ENCODE data around the gene GPR63.

The GPR63 gene

DNA sequence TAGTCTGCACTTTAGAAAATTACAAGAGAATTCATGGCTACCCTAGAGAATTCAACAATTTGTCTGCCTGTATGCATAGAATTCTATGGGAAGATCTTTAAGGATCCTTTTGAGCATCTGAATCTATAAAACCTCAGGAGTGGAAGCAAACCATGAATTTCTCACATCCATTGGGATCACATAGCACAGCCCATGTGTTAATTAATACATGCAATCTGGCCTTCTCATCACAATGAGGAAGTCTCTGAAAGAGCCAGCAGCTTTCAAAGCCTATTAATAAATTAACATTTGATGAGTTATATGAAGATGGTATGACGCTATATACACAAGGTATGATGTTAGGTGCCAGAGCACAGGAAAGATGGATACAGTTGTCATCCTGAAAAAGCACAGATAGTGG lies 35.7 kb upstream of the GPR63 start:
- H3K27ac ChIP-seq (ENCODE audit: low read depth, low read length): no peak overlapping the region
- WGBS (ENCODE audit: extremely low coverage, insufficient coverage, low lambda C conversion rate): no CpG with 5 or more reads among the region's 1 CpG
- no peak overlapping the region for H3K4me2 ChIP-seq (ENCODE audit: low read length)
- no peak overlapping the region for H3K9ac ChIP-seq (ENCODE audit: low read length)
- no peaks in the 10 kb centered on the region for H3K36me3 ChIP-seq (ENCODE audit: control insufficient read depth, insufficient read depth, low read length)
- H3K4me3 ChIP-seq (ENCODE audit: low read length): no peak overlapping the region
- no peak overlapping the region for H2BK5ac ChIP-seq (ENCODE audit: low read length)
- no peaks in the 10 kb centered on the region for H3K79me2 ChIP-seq (ENCODE audit: control insufficient read depth, insufficient read depth, low read length)
- no peak overlapping the region for H3K4ac ChIP-seq (ENCODE audit: low read depth, low read length)
- H4K8ac ChIP-seq (ENCODE audit: low read depth, low read length): no peak overlapping the region
- H3K4me1 ChIP-seq (ENCODE audit: control insufficient read depth, low read depth, low read length): no peaks in the 10 kb centered on the region
- no peak overlapping the region for H4K5ac ChIP-seq (ENCODE audit: low read length)
- no peak overlapping the region for H3K56ac ChIP-seq (ENCODE audit: low read length)
- H3K18ac ChIP-seq (ENCODE audit: low read length): no peak overlapping the region
- H2BK15ac ChIP-seq (replicated peaks; ENCODE audit: low read depth): no peak overlapping the region
- no peak overlapping the region for H2AK5ac ChIP-seq (ENCODE audit: low read length)
- H2BK120ac ChIP-seq (ENCODE audit: low read depth, low read length): no peak overlapping the region
- H3K79me1 ChIP-seq (ENCODE audit: low read length): no peaks in the 10 kb centered on the region
- DNase-seq: no peak
- H3K23ac ChIP-seq (ENCODE audit: low read length): no peak overlapping the region
- no peaks in the 10 kb centered on the region for H3K27me3 ChIP-seq (ENCODE audit: insufficient read depth, low read length, poor library complexity)

DNA sequence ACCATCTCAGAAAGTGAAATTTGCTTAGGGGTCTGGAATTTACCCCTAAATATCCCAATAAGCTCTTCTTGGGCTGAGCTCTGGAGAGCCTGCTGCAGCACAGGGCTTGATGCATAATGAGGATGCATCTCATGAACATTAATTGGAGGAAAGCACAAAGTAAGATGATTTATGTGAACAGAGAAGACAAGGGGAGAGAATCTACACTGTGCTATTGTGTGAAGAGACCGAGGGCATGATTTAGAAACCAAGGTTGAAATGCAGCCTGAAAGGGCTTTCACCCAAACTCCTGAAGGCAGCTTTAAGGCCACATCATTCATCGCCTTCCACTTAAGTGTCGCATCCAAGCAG lies 27.8 kb upstream of the GPR63 start:
- Histone ChIP-seq H3K18ac (ENCODE audit: low read length) (no peak overlapping the region), H3K79me1 (ENCODE audit: low read length) (no peaks in the 10 kb centered on the region), H3K27ac (ENCODE audit: low read depth, low read length) (no peak overlapping the region), H3K9ac (ENCODE audit: low read length) (no peak overlapping the region), H3K56ac (ENCODE audit: low read length) (no peak overlapping the region), H3K4me2 (ENCODE audit: low read length) (no peak overlapping the region), H2AK5ac (ENCODE audit: low read length) (no peak overlapping the region), H3K4ac (ENCODE audit: low read depth, low read length) (no peak overlapping the region), H4K8ac (ENCODE audit: low read depth, low read length) (no peak overlapping the region), H2BK15ac (replicated peaks; ENCODE audit: low read depth) (no peak overlapping the region), H3K23ac (ENCODE audit: low read length) (no peak overlapping the region), H4K5ac (ENCODE audit: low read length) (no peak overlapping the region), H3K36me3 (ENCODE audit: control insufficient read depth, insufficient read depth, low read length) (no peaks in the 10 kb centered on the region), H3K27me3 (ENCODE audit: insufficient read depth, low read length, poor library complexity) (no peaks in the 10 kb centered on the region), H3K4me1 (ENCODE audit: control insufficient read depth, low read depth, low read length) (no peaks in the 10 kb centered on the region), H3K79me2 (ENCODE audit: control insufficient read depth, insufficient read depth, low read length) (no peaks in the 10 kb centered on the region), H2BK5ac (ENCODE audit: low read length) (no peak overlapping the region), H3K4me3 (ENCODE audit: low read length) (no peak overlapping the region), H2BK120ac (ENCODE audit: low read depth, low read length) (no peak overlapping the region)
- no CpG with 5 or more reads among the region's 3 CpGs for WGBS (ENCODE audit: extremely low coverage, insufficient coverage, low lambda C conversion rate)
- no peak for DNase-seq

DNA sequence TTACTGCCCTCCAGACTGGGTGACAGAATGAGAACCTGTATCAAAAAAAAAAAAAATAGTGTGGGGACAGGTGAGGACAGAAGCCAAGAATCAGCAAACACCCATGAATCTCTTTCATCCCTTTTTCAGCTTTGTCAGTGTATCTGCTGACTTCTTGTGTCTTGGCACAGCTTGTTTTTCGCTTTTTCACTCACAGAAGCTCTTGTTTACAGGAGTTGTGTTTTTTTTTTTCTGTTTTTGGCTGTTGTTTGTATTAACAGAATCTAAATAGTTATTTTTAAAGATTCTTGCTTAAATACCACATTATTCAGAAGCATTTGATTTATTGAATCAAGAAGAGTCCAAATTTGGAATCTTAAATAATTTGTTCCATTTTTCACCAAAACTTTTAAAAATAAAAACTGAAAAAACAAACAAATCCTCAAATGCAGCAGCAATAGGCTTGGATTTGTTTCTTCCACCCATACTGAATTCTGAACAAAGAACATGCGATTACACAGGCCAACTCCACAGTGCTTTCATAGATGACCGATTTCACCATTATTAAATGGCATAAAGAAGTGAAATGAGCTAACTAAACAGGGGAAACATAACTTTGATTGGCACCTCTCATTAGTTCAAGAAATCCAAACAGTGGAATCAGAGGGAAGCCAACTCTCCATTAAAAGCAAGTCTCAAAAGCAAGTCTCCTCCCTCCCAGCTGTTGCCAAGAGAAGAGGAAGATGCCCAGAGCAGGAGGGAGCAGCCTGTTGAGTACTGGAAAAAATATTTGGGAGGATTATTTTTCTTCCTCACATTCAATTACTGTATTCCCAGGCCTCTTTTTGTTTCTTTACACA lies 27.2 kb upstream of the GPR63 start:
- WGBS (ENCODE audit: extremely low coverage, insufficient coverage, low lambda C conversion rate): no CpG with 5 or more reads among the region's 3 CpGs
- Histone ChIP-seq H2BK5ac (ENCODE audit: low read length) (no peak overlapping the region), H3K4ac (ENCODE audit: low read depth, low read length) (no peak overlapping the region)

DNA sequence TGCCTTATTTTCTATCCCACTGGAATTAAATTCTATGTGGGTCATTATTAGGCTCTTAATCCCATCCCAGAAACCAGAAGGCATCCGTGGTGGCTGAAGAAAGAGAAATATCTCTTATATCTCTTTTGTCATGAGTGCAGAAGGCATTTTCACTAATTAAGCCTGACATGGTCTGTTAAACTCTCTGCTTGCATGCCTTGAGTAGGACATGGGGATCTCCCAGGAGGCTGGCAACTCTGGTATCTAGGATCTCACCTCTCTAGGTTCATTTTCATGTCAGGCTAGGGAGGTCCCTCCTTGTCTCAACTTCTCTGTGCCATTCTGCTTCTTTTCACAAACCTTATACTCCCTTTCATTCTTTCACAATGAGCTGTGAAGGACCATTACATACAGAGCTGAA lies 25.3 kb upstream of the GPR63 start:
- no peak overlapping the region for H2AK5ac ChIP-seq (ENCODE audit: low read length)
- no peak overlapping the region for H3K4me2 ChIP-seq (ENCODE audit: low read length)
- H3K79me2 ChIP-seq (ENCODE audit: control insufficient read depth, insufficient read depth, low read length): no peaks in the 10 kb centered on the region
- no peak overlapping the region for H3K56ac ChIP-seq (ENCODE audit: low read length)
- H4K5ac ChIP-seq (ENCODE audit: low read length): no peak overlapping the region
- H3K9ac ChIP-seq (ENCODE audit: low read length): no peak overlapping the region
- H3K79me1 ChIP-seq (ENCODE audit: low read length): no peaks in the 10 kb centered on the region
- H3K27me3 ChIP-seq (ENCODE audit: insufficient read depth, low read length, poor library complexity): no peaks in the 10 kb centered on the region
- WGBS (ENCODE audit: extremely low coverage, insufficient coverage, low lambda C conversion rate): no CpG with 5 or more reads among the region's 1 CpG
- H2BK15ac ChIP-seq (replicated peaks; ENCODE audit: low read depth): no peak overlapping the region
- no peak overlapping the region for H3K4me3 ChIP-seq (ENCODE audit: low read length)
- no peak overlapping the region for H3K23ac ChIP-seq (ENCODE audit: low read length)
- H3K4ac ChIP-seq (ENCODE audit: low read depth, low read length): no peak overlapping the region
- no peaks in the 10 kb centered on the region for H3K36me3 ChIP-seq (ENCODE audit: control insufficient read depth, insufficient read depth, low read length)
- no peak for DNase-seq
- no peak overlapping the region for H3K27ac ChIP-seq (ENCODE audit: low read depth, low read length)
- no peak overlapping the region for H3K18ac ChIP-seq (ENCODE audit: low read length)
- no peak overlapping the region for H4K8ac ChIP-seq (ENCODE audit: low read depth, low read length)
- H2BK120ac ChIP-seq (ENCODE audit: low read depth, low read length): no peak overlapping the region
- H3K4me1 ChIP-seq (ENCODE audit: control insufficient read depth, low read depth, low read length): no peaks in the 10 kb centered on the region
- H2BK5ac ChIP-seq (ENCODE audit: low read length): no peak overlapping the region

More for the DNA sequence above, 27.2 kb upstream of the GPR63 start:
- no peak overlapping the region for H4K5ac ChIP-seq (ENCODE audit: low read length)
- H3K4me1 ChIP-seq (ENCODE audit: control insufficient read depth, low read depth, low read length): no peaks in the 10 kb centered on the region
- no peaks in the 10 kb centered on the region for H3K27me3 ChIP-seq (ENCODE audit: insufficient read depth, low read length, poor library complexity)
- H2BK120ac ChIP-seq (ENCODE audit: low read depth, low read length): no peak overlapping the region
- H3K18ac ChIP-seq (ENCODE audit: low read length): no peak overlapping the region
- no peak overlapping the region for H2AK5ac ChIP-seq (ENCODE audit: low read length)
- H3K4me3 ChIP-seq (ENCODE audit: low read length): no peak overlapping the region
- H2BK15ac ChIP-seq (replicated peaks; ENCODE audit: low read depth): no peak overlapping the region
- no peaks in the 10 kb centered on the region for H3K79me1 ChIP-seq (ENCODE audit: low read length)
- no peak overlapping the region for H3K27ac ChIP-seq (ENCODE audit: low read depth, low read length)
- no peak overlapping the region for H3K4me2 ChIP-seq (ENCODE audit: low read length)
- no peak for DNase-seq
- no peaks in the 10 kb centered on the region for H3K79me2 ChIP-seq (ENCODE audit: control insufficient read depth, insufficient read depth, low read length)
- no peak overlapping the region for H3K56ac ChIP-seq (ENCODE audit: low read length)
- no peak overlapping the region for H3K9ac ChIP-seq (ENCODE audit: low read length)
- H3K23ac ChIP-seq (ENCODE audit: low read length): no peak overlapping the region
- no peaks in the 10 kb centered on the region for H3K36me3 ChIP-seq (ENCODE audit: control insufficient read depth, insufficient read depth, low read length)
- H4K8ac ChIP-seq (ENCODE audit: low read depth, low read length): no peak overlapping the region

DNA sequence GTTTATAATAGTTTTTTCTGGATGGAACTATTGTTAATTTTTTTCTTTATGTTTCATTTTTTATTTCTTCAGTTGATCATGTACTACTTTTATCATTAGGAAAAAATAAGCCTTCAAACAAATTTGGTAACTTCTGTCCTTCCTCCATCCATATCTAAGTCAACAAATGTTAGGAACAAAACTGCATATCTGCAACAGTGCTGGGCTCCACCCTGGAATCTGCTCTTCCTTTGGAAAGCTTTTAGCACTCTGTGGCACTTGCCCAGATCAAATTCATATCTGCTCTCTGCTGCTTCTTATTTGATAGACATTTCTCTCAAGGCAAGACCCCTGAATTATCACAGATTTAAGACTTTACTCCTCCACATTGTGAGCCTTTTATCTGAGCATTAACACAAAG lies 24.3 kb upstream of the GPR63 start:
- Histone ChIP-seq H3K18ac (ENCODE audit: low read length) (no peak overlapping the region), H4K5ac (ENCODE audit: low read length) (no peak overlapping the region), H3K27me3 (ENCODE audit: insufficient read depth, low read length, poor library complexity) (no peaks in the 10 kb centered on the region), H2AK5ac (ENCODE audit: low read length) (no peak overlapping the region), H3K79me2 (ENCODE audit: control insufficient read depth, insufficient read depth, low read length) (no peaks in the 10 kb centered on the region), H2BK120ac (ENCODE audit: low read depth, low read length) (no peak overlapping the region), H3K4me2 (ENCODE audit: low read length) (no peak overlapping the region), H3K27ac (ENCODE audit: low read depth, low read length) (no peak overlapping the region), H3K56ac (ENCODE audit: low read length) (no peak overlapping the region), H3K4me3 (ENCODE audit: low read length) (no peak overlapping the region), H3K9ac (ENCODE audit: low read length) (no peak overlapping the region), H4K8ac (ENCODE audit: low read depth, low read length) (no peak overlapping the region), H2BK15ac (replicated peaks; ENCODE audit: low read depth) (no peak overlapping the region), H3K79me1 (ENCODE audit: low read length) (no peaks in the 10 kb centered on the region), H2BK5ac (ENCODE audit: low read length) (no peak overlapping the region), H3K23ac (ENCODE audit: low read length) (no peak overlapping the region), H3K4me1 (ENCODE audit: control insufficient read depth, low read depth, low read length) (no peaks in the 10 kb centered on the region), H3K4ac (ENCODE audit: low read depth, low read length) (no peak overlapping the region), H3K36me3 (ENCODE audit: control insufficient read depth, insufficient read depth, low read length) (no peaks in the 10 kb centered on the region)
- no peak for DNase-seq

DNA sequence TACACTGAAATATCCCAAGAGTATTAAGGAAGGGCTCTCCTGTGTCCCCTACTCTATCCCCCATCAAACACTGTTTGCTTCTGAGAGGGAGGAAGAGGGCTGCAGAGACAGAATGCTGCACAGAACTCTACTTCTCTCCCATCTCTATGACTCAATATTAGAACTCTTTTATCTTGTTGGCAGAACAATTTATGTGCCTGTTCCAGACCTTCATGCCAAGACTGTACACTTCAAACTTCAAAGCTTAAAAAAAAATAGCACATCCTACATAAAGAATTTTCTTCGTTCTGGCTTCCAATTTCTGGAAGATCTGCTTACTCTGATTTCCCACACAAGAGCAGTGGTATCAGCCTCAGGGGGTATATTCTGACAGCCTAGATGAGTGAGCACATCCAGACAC lies 19.6 kb upstream of the GPR63 start:
- no peaks in the 10 kb centered on the region for H3K4me1 ChIP-seq (ENCODE audit: control insufficient read depth, low read depth, low read length)
- no peak overlapping the region for H3K27ac ChIP-seq (ENCODE audit: low read depth, low read length)
- no peak for DNase-seq
- no peaks in the 10 kb centered on the region for H3K27me3 ChIP-seq (ENCODE audit: insufficient read depth, low read length, poor library complexity)
- no peaks in the 10 kb centered on the region for H3K79me2 ChIP-seq (ENCODE audit: control insufficient read depth, insufficient read depth, low read length)
- WGBS (ENCODE audit: extremely low coverage, insufficient coverage, low lambda C conversion rate): no CpG with 5 or more reads among the region's 1 CpG
- H3K4ac ChIP-seq (ENCODE audit: low read depth, low read length): no peak overlapping the region
- H3K36me3 ChIP-seq (ENCODE audit: control insufficient read depth, insufficient read depth, low read length): no peaks in the 10 kb centered on the region
- H2BK15ac ChIP-seq (replicated peaks; ENCODE audit: low read depth): no peak overlapping the region
- H3K4me2 ChIP-seq (ENCODE audit: low read length): no peak overlapping the region
- no peak overlapping the region for H3K9ac ChIP-seq (ENCODE audit: low read length)
- no peak overlapping the region for H4K8ac ChIP-seq (ENCODE audit: low read depth, low read length)
- H3K79me1 ChIP-seq (ENCODE audit: low read length): no peaks in the 10 kb centered on the region
- no peak overlapping the region for H3K18ac ChIP-seq (ENCODE audit: low read length)
- no peak overlapping the region for H2AK5ac ChIP-seq (ENCODE audit: low read length)
- H2BK120ac ChIP-seq (ENCODE audit: low read depth, low read length): no peak overlapping the region
- H2BK5ac ChIP-seq (ENCODE audit: low read length): no peak overlapping the region
- no peak overlapping the region for H4K5ac ChIP-seq (ENCODE audit: low read length)
- no peak overlapping the region for H3K56ac ChIP-seq (ENCODE audit: low read length)
- no peak overlapping the region for H3K4me3 ChIP-seq (ENCODE audit: low read length)
- H3K23ac ChIP-seq (ENCODE audit: low read length): no peak overlapping the region

Measured in mesendoderm (in vitro differentiated cells).